ENCODE results near the gene ABRACL.

Gene ABRACL

GRCh38 chr6:139028658-139029469 lies at the start of gene ABRACL:
Gene ABRACL (plus strand): TSS chr6:139028745. CDS start chr6:139034161, 5,416 bp downstream.
- TF ChIP-seq ZFX (IDR thresholded peaks at IDR 0.05; ENCODE audit: borderline replicate concordance) (no peak), CTCF (IDR thresholded peaks at IDR 0.05) (no peak)
- H3K27ac ChIP-seq, result peak within 1 kb of the TSS; percentile 95

- TF ChIP-seq CTCF (IDR thresholded peaks at IDR 0.05) (no peak), ZFX (IDR thresholded peaks at IDR 0.05; ENCODE audit: borderline replicate concordance) (no peak)
- no peak overlapping the region for H3K27ac ChIP-seq
Observed at GRCh38 chr6:138979365-138979764, 49.2 kb upstream of the ABRACL start.

- TF ChIP-seq CTCF (IDR thresholded peaks at IDR 0.05) (no peak), ZFX (IDR thresholded peaks at IDR 0.05; ENCODE audit: borderline replicate concordance) (no peak)
- H3K27ac ChIP-seq, result no peak overlapping the region
Observed at GRCh38 chr6:138979813-138980668, 48.5 kb upstream of the ABRACL start.

- TF ChIP-seq ZFX (IDR thresholded peaks at IDR 0.05; ENCODE audit: borderline replicate concordance) (no peak), CTCF (IDR thresholded peaks at IDR 0.05) (no peak)
- no peak overlapping the region for H3K27ac ChIP-seq
Observed at GRCh38 chr6:138981416-138981815, 47.1 kb upstream of the ABRACL start.

GRCh38 chr6:138986578-138986977 lies 42.0 kb upstream of the ABRACL start:
- peak overlapping the region; percentile 91 for H3K27ac ChIP-seq
- TF ChIP-seq CTCF (IDR thresholded peaks at IDR 0.05) (no peak), ZFX (IDR thresholded peaks at IDR 0.05; ENCODE audit: borderline replicate concordance) (no peak)

GRCh38 chr6:138987080-138987642 lies 41.4 kb upstream of the ABRACL start:
- no peak for TF ChIP-seq ZFX (IDR thresholded peaks at IDR 0.05; ENCODE audit: borderline replicate concordance)
- TF ChIP-seq CTCF (IDR thresholded peaks at IDR 0.05), result no peak
- peak overlapping the region; percentile 91 for H3K27ac ChIP-seq

All from 22Rv1 (cell line).